ENCODE results near the gene SPOPL. TPM values are rescaled to one million over a fixed set of nuclear protein-coding genes. Genes with fewer than 3 reads are reported as not detected.

SPOPL gene
- total and polyA plus RNA-seq, 2 of the 4 experiments (the other 2 are of a cell fraction), result 4.8 to 20.3 TPM

DNA sequence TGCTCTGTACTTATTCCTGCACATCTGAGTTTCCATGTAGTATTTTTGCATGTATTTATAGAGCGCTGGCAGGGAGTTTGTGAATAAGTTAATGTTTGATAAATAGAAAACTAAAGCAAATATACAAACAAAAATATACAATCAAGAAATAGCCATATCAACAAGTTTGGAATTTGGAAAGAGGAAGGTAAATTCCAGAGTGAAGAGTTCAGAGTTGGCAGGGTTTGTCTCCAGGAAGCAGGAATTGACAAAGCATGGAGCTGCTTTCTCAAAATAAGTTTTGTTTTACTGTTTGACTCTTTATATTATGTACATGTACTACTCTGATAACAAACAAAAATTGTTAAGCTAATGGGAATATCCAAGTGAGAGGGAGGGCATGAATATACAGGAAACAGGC is 80.3 kb downstream of the SPOPL start:
- Histone ChIP-seq H4K5ac (ENCODE audit: low read depth, low read length) (no peak overlapping the region), H2AK9ac (replicated peaks; ENCODE audit: low read depth, low read length, poor library complexity) (no peak overlapping the region), H3K79me1 (ENCODE audit: low read depth in 1 of 2, low read length in 2 of 2) (no peaks in the 10 kb centered on the region), H3K27ac (ENCODE audit: insufficient read depth, low read length) (no peak overlapping the region), H4K8ac (ENCODE audit: low read depth in 2 of 2, low read length in 2 of 2) (no peak overlapping the region), H3K18ac (ENCODE audit: low read depth, low read length) (no peak overlapping the region), H3K9me1 (ENCODE audit: insufficient read depth, low read length) (no peaks in the 10 kb centered on the region), H3K9me3 (ENCODE audit: control insufficient read depth, insufficient read depth, low read length) (no peaks in the 10 kb centered on the region), H2BK120ac (ENCODE audit: low read depth, low read length) (no peak overlapping the region), H4K20me1 (ENCODE audit: insufficient read depth, low read length) (no peaks in the 10 kb centered on the region), H2AFZ (replicated peaks; ENCODE audit: low read length, poor library complexity) (no peak overlapping the region), H3K23ac (ENCODE audit: low read depth, low read length) (no peak overlapping the region), H2BK20ac (ENCODE audit: low read depth, low read length) (no peak overlapping the region), H3K27me3 (ENCODE audit: control insufficient read depth, insufficient read depth, low read length) (no peaks in the 10 kb centered on the region), H4K91ac (ENCODE audit: insufficient read depth, low read depth, low read length) (no peak overlapping the region), H3K14ac (replicated peaks; ENCODE audit: low read depth, low read length) (no peak overlapping the region), H2BK5ac (ENCODE audit: low read depth, low read length, poor library complexity, severe bottlenecking) (no peak overlapping the region), H3K4me3 (ENCODE audit: insufficient read depth, low read depth, low read length) (no peak overlapping the region), H3K9ac (ENCODE audit: low read depth, low read length) (no peak overlapping the region), H3K36me3 (ENCODE audit: control insufficient read depth, insufficient read depth, low read length) (peaks cover 2% of the 10 kb centered on the region; the same call in 1 of the 2 replicates), H3K4me2 (ENCODE audit: low read depth, low read length) (no peak overlapping the region), H3K4me1 (ENCODE audit: control insufficient read depth, insufficient read depth, low read length) (no peaks in the 10 kb centered on the region), H2AK5ac (ENCODE audit: low read depth, low read length) (no peak overlapping the region), H2BK15ac (ENCODE audit: low read depth, low read length) (no peak overlapping the region), H3K4ac (ENCODE audit: low read depth, low read length) (no peak overlapping the region), H3K56ac (ENCODE audit: extremely low read depth, insufficient read depth, low read length) (no peak overlapping the region)
- DNase-seq (no peak), ATAC-seq (ENCODE audit: low read depth) (no peak)
- dilution Hi-C loops (cut with HindIII; ENCODE audit: low sequenced_read_pairs, unreplicated experiment), result no loop called here
- TF ChIP-seq CEBPB (IDR thresholded peaks at IDR 0.05; ENCODE audit: low read depth, low read length) (no peak), FOS (IDR thresholded peaks at IDR 0.05; ENCODE audit: low read depth, low read length) (no peak), MXI1 (IDR thresholded peaks at IDR 0.05; ENCODE audit: borderline replicate concordance, low read depth, low read length) (no peak), NFE2L2 (IDR thresholded peaks at IDR 0.05; ENCODE audit: low read depth, low read length) (no peak), CHD1 (IDR thresholded peaks at IDR 0.05; ENCODE audit: low read depth, low read length) (no peak), RAD21 (IDR thresholded peaks at IDR 0.05; ENCODE audit: low read length) (no peak), SMC3 (IDR thresholded peaks at IDR 0.05; ENCODE audit: low read depth, low read length) (no peak), RFX5 (IDR thresholded peaks at IDR 0.05; ENCODE audit: low read depth, low read length) (no peak), POLR2A (IDR thresholded peaks at IDR 0.05; ENCODE audit: low read depth, low read length) (no peak), RCOR1 (IDR thresholded peaks at IDR 0.05; ENCODE audit: insufficient replicate concordance, low read length) (no peak), BHLHE40 (IDR thresholded peaks at IDR 0.05; ENCODE audit: low read depth, low read length) (no peak)
- TF ChIP-seq, protein P1, sequence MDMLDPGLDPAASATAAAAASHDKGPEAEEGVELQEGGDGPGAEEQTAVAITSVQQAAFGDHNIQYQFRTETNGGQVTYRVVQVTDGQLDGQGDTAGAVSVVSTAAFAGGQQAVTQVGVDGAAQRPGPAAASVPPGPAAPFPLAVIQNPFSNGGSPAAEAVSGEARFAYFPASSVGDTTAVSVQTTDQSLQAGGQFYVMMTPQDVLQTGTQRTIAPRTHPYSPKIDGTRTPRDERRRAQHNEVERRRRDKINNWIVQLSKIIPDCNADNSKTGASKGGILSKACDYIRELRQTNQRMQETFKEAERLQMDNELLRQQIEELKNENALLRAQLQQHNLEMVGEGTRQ (IDR thresholded peaks at IDR 0.05; ENCODE audit: low read depth, low read length), result no peak
- TF ChIP-seq, protein P2, sequence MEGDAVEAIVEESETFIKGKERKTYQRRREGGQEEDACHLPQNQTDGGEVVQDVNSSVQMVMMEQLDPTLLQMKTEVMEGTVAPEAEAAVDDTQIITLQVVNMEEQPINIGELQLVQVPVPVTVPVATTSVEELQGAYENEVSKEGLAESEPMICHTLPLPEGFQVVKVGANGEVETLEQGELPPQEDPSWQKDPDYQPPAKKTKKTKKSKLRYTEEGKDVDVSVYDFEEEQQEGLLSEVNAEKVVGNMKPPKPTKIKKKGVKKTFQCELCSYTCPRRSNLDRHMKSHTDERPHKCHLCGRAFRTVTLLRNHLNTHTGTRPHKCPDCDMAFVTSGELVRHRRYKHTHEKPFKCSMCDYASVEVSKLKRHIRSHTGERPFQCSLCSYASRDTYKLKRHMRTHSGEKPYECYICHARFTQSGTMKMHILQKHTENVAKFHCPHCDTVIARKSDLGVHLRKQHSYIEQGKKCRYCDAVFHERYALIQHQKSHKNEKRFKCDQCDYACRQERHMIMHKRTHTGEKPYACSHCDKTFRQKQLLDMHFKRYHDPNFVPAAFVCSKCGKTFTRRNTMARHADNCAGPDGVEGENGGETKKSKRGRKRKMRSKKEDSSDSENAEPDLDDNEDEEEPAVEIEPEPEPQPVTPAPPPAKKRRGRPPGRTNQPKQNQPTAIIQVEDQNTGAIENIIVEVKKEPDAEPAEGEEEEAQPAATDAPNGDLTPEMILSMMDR (conservative IDR thresholded peaks at IDR 0.05; ENCODE audit: low read depth, low read length), result no peak
- TF ChIP-seq, protein P3, sequence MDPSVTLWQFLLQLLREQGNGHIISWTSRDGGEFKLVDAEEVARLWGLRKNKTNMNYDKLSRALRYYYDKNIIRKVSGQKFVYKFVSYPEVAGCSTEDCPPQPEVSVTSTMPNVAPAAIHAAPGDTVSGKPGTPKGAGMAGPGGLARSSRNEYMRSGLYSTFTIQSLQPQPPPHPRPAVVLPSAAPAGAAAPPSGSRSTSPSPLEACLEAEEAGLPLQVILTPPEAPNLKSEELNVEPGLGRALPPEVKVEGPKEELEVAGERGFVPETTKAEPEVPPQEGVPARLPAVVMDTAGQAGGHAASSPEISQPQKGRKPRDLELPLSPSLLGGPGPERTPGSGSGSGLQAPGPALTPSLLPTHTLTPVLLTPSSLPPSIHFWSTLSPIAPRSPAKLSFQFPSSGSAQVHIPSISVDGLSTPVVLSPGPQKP (IDR thresholded peaks at IDR 0.05; ENCODE audit: borderline replicate concordance, low read depth, low read length), result no peak
- in situ Hi-C loops (cut with MboI; ENCODE audit: low sequenced_read_pairs), result no loop called here
- intact Hi-C loops (cut with micrococcal nuclease), result no loop called here
- BruUV-seq (replicated peaks), result no TSS peak
- POLR2A ChIA-PET (ENCODE audit: unreplicated experiment), result no interaction called here
- CTCF ChIA-PET, result no interaction called here
- no CpG with 5 or more reads among the region's 1 CpG for WGBS, 2 experiments (ENCODE audit: extremely low coverage in 2 of 2, insufficient read length in 1 of 2)
